WTC11 (cell line): ENCODE data around the gene TNFRSF6B. TPM values are rescaled to one million over a fixed set of nuclear protein-coding genes. Genes with fewer than 3 reads are reported as not detected.

Source experiments
- ATAC-seq: fragments of 200-7000 bp; cut with Tn5 transposase; 2 replicates; pipeline ENCODE4 v1.10.0; 2021; ENCODE audit warnings: mild to moderate bottlenecking, moderate library complexity
- CTCF ChIA-PET: fragments of 300-600 bp; sonication (Branson Sonifier 250); formaldehyde crosslinking; loops from one replicate; lab custom pipeline; 2021; ENCODE audit warnings: antibody characterized with exemption; lab: Charles Lee
- POLR2A ChIA-PET: fragments of 350-600 bp; sonication (Branson Sonifier 250); formaldehyde crosslinking; loops from one replicate; lab custom pipeline; 2021; ENCODE audit warnings: antibody characterized with exemption; lab: Charles Lee
- DNase-seq: peaks from one replicate; pipeline ENCODE4 v3.0.0; 2021; ENCODE audit warnings: low spot score
- H3K27ac Mint-ChIP-seq: 2 replicates; pipeline ENCODE4 v1.8.0; 2021; ENCODE audit warnings: mixed read lengths
- H3K27me3 Mint-ChIP-seq: 2 replicates; pipeline ENCODE4 v1.8.0; 2021; ENCODE audit warnings: low read depth, mild to moderate bottlenecking, moderate library complexity, mixed read lengths
- H3K36me3 Mint-ChIP-seq: 2 replicates; pipeline ENCODE4 v1.8.0; 2021; ENCODE audit warnings: mixed read lengths
- H3K4me1 Mint-ChIP-seq: 2 replicates; pipeline ENCODE4 v1.8.0; 2022; ENCODE audit warnings: mixed read lengths
- H3K4me3 Mint-ChIP-seq: 2 replicates; pipeline ENCODE4 v1.8.0; 2021; ENCODE audit warnings: mild to moderate bottlenecking, moderate library complexity, mixed read lengths
- H3K9me3 Mint-ChIP-seq: 2 replicates; pipeline ENCODE4 v1.8.0; 2021; ENCODE audit warnings: mixed read lengths
- CBFB ChIP-seq: sonication (generic); formaldehyde crosslinking; IDR thresholded peaks from 2 replicates; pipeline ENCODE4 v1.8.1; 2022; ENCODE audit warnings: mild to moderate bottlenecking, low read depth, missing genetic modification reagents
- ERG ChIP-seq: fragments of 250-450 bp; sonication (Bioruptor Pico); IDR thresholded peaks from 2 replicates; pipeline ENCODE4 v1.8.0; 2021; ENCODE audit warnings: mild to moderate bottlenecking
- ESRRA ChIP-seq: sonication (generic); formaldehyde crosslinking; IDR thresholded peaks from 2 replicates; pipeline ENCODE4 v1.8.1; 2022; ENCODE audit warnings: mild to moderate bottlenecking, missing genetic modification reagents, borderline replicate concordance
- NFATC4 ChIP-seq: fragments of 250-450 bp; sonication (Bioruptor Pico); IDR thresholded peaks from 2 replicates; pipeline ENCODE4 v1.9.0; 2021; ENCODE audit warnings: mild to moderate bottlenecking
- NR2C2 ChIP-seq: sonication (generic); formaldehyde crosslinking; IDR thresholded peaks from 2 replicates; pipeline ENCODE4 v1.8.0; 2022; ENCODE audit warnings: mild to moderate bottlenecking, missing genetic modification reagents
- RELA ChIP-seq: sonication (generic); formaldehyde crosslinking; IDR thresholded peaks from 2 replicates; pipeline ENCODE4 v1.8.1; 2022; ENCODE audit warnings: missing genetic modification reagents, mild to moderate bottlenecking, borderline replicate concordance
- RORB ChIP-seq: fragments of 250-450 bp; sonication (Bioruptor Pico); IDR thresholded peaks from 2 replicates; pipeline ENCODE4 v1.9.0; 2021; ENCODE audit warnings: mild to moderate bottlenecking
- SP1 ChIP-seq: sonication (generic); formaldehyde crosslinking; conservative IDR thresholded peaks from 2 replicates; pipeline ENCODE4 v1.8.1; 2022; ENCODE audit warnings: missing genetic modification reagents
- TCF7 ChIP-seq: sonication (generic); formaldehyde crosslinking; IDR thresholded peaks from 2 replicates; pipeline ENCODE4 v1.8.0; 2022; ENCODE audit warnings: mild to moderate bottlenecking, low read depth, missing genetic modification reagents, moderate library complexity
- TP53 ChIP-seq: sonication (generic); formaldehyde crosslinking; IDR thresholded peaks from 2 replicates; pipeline ENCODE4 v1.8.1; 2023; ENCODE audit warnings: mild to moderate bottlenecking, missing genetic modification reagents
- ZNF232 ChIP-seq: sonication (generic); formaldehyde crosslinking; IDR thresholded peaks from 2 replicates; pipeline ENCODE4 v1.8.0; 2022; ENCODE audit warnings: mild to moderate bottlenecking, missing genetic modification reagents
- ZNF317 ChIP-seq: sonication (generic); formaldehyde crosslinking; IDR thresholded peaks from 2 replicates; pipeline ENCODE4 v1.8.1; 2023; ENCODE audit warnings: low read depth, mild to moderate bottlenecking, moderate library complexity, missing genetic modification reagents, borderline replicate concordance
- ZNF512 ChIP-seq: sonication (generic); formaldehyde crosslinking; IDR thresholded peaks from 2 replicates; pipeline ENCODE4 v1.8.1; 2022; ENCODE audit warnings: missing genetic modification reagents, borderline replicate concordance
- ZNF532 ChIP-seq: fragments of 250-450 bp; sonication (Bioruptor Pico); IDR thresholded peaks from 2 replicates; pipeline ENCODE4 v1.9.0; 2021; ENCODE audit warnings: mild to moderate bottlenecking, borderline replicate concordance
- ZSCAN18 ChIP-seq: fragments of 250-450 bp; sonication (Bioruptor Pico); IDR thresholded peaks from 2 replicates; pipeline ENCODE4 v2.1.2; 2022; ENCODE audit warnings: mild to moderate bottlenecking, moderate library complexity
- total RNA-seq: library from RNA; stranded (reverse); gene quantifications from 3 replicates; pipeline ENCODE4 v1.2.3, GENCODE V29; 2021
- TF ChIP-seq, protein P1 (sequence below): sonication (generic); formaldehyde crosslinking; IDR thresholded peaks from 2 replicates; pipeline ENCODE4 v1.8.1; 2022; ENCODE audit warnings: low read depth, missing genetic modification reagents, borderline replicate concordance
- TF ChIP-seq, protein P2 (sequence below): sonication (generic); formaldehyde crosslinking; IDR thresholded peaks from 2 replicates; pipeline ENCODE4 v1.8.1; 2023; ENCODE audit warnings: mild to moderate bottlenecking, missing genetic modification reagents, moderate library complexity
- TF ChIP-seq, protein P3 (sequence below): sonication (generic); formaldehyde crosslinking; IDR thresholded peaks from 2 replicates; pipeline ENCODE4 v1.8.0; 2022; ENCODE audit warnings: mild to moderate bottlenecking, missing genetic modification reagents
- TF ChIP-seq, protein P4 (sequence below): sonication (generic); formaldehyde crosslinking; IDR thresholded peaks from 2 replicates; pipeline ENCODE4 v1.8.1; 2023; ENCODE audit warnings: mild to moderate bottlenecking, missing genetic modification reagents, borderline replicate concordance

Gene TNFRSF6B
- total RNA-seq, 1 experiment from 2014 or later = not detected

- TF ChIP-seq ZNF532 (CRISPR knock-in tag) (no peak), ZNF512 (no peak), ZNF317 (CRISPR knock-in tag) (no peak), ZNF232 (no peak), ESRRA (CRISPR knock-in tag) (no peak), CBFB (no peak)
- TF ChIP-seq, protein P1, sequence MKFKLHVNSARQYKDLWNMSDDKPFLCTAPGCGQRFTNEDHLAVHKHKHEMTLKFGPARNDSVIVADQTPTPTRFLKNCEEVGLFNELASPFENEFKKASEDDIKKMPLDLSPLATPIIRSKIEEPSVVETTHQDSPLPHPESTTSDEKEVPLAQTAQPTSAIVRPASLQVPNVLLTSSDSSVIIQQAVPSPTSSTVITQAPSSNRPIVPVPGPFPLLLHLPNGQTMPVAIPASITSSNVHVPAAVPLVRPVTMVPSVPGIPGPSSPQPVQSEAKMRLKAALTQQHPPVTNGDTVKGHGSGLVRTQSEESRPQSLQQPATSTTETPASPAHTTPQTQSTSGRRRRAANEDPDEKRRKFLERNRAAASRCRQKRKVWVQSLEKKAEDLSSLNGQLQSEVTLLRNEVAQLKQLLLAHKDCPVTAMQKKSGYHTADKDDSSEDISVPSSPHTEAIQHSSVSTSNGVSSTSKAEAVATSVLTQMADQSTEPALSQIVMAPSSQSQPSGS (CRISPR knock-in tag) = no peak
Measured at GRCh38 chr20:63745961-63746731, 49.7 kb downstream of the TNFRSF6B start (continued).

- H3K27ac Mint-ChIP-seq = no peak overlapping the region
- ChIA-PET POLR2A (no interaction called here), CTCF (interaction anchor here (0.9 kb wide), 1 partner anchor 28 kb away, joined by 3 read pairs; no protein-coding TSS in a partner anchor)
- DNase-seq = no peak
- H3K27me3 Mint-ChIP-seq = no peaks in the 10 kb centered on the region
- no peaks in the 10 kb centered on the region for H3K9me3 Mint-ChIP-seq
- peaks cover 4% of the 10 kb centered on the region for H3K4me1 Mint-ChIP-seq
- H3K4me3 Mint-ChIP-seq = no peak overlapping the region
- ATAC-seq = no peak
- 0 out of 2 replicates have a peak, but pooled peaks cover 3% of the 10 kb centered on the region for H3K36me3 Mint-ChIP-seq
- TF ChIP-seq ZSCAN18 (CRISPR knock-in tag) (no peak), RELA (no peak), TCF7 (CRISPR knock-in tag) (no peak), NFATC4 (CRISPR knock-in tag) (no peak), ERG (CRISPR knock-in tag) (no peak), NR2C2 (CRISPR knock-in tag) (no peak), RORB (CRISPR knock-in tag) (no peak), TP53 (CRISPR knock-in tag) (no peak), SP1 (CRISPR knock-in tag) (no peak)
- TF ChIP-seq, protein P2, sequence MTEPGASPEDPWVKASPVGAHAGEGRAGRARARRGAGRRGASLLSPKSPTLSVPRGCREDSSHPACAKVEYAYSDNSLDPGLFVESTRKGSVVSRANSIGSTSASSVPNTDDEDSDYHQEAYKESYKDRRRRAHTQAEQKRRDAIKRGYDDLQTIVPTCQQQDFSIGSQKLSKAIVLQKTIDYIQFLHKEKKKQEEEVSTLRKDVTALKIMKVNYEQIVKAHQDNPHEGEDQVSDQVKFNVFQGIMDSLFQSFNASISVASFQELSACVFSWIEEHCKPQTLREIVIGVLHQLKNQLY (CRISPR knock-in tag) = no peak
- TF ChIP-seq, protein P3, sequence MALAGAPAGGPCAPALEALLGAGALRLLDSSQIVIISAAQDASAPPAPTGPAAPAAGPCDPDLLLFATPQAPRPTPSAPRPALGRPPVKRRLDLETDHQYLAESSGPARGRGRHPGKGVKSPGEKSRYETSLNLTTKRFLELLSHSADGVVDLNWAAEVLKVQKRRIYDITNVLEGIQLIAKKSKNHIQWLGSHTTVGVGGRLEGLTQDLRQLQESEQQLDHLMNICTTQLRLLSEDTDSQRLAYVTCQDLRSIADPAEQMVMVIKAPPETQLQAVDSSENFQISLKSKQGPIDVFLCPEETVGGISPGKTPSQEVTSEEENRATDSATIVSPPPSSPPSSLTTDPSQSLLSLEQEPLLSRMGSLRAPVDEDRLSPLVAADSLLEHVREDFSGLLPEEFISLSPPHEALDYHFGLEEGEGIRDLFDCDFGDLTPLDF = no peak
- TF ChIP-seq, protein P4, sequence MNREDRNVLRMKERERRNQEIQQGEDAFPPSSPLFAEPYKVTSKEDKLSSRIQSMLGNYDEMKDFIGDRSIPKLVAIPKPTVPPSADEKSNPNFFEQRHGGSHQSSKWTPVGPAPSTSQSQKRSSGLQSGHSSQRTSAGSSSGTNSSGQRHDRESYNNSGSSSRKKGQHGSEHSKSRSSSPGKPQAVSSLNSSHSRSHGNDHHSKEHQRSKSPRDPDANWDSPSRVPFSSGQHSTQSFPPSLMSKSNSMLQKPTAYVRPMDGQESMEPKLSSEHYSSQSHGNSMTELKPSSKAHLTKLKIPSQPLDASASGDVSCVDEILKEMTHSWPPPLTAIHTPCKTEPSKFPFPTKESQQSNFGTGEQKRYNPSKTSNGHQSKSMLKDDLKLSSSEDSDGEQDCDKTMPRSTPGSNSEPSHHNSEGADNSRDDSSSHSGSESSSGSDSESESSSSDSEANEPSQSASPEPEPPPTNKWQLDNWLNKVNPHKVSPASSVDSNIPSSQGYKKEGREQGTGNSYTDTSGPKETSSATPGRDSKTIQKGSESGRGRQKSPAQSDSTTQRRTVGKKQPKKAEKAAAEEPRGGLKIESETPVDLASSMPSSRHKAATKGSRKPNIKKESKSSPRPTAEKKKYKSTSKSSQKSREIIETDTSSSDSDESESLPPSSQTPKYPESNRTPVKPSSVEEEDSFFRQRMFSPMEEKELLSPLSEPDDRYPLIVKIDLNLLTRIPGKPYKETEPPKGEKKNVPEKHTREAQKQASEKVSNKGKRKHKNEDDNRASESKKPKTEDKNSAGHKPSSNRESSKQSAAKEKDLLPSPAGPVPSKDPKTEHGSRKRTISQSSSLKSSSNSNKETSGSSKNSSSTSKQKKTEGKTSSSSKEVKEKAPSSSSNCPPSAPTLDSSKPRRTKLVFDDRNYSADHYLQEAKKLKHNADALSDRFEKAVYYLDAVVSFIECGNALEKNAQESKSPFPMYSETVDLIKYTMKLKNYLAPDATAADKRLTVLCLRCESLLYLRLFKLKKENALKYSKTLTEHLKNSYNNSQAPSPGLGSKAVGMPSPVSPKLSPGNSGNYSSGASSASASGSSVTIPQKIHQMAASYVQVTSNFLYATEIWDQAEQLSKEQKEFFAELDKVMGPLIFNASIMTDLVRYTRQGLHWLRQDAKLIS (CRISPR knock-in tag) = no peak
Measured at GRCh38 chr20:63746751-63747315, 50.4 kb downstream of the TNFRSF6B start.
